LNCaP clone FGC (cell line): ENCODE data around the gene TTLL3.

Source experiments
- DNase-seq: peaks from one replicate; pipeline ENCODE4 v3.0.0-alpha.2; 2011; ENCODE audit warnings: low read depth
- H3K4me3 ChIP-seq: 2 replicates; pipeline ENCODE4 v1.5.1; 2011; ENCODE audit warnings: mild to moderate bottlenecking, low read depth, low read length, control low read depth
- TF ChIP-seq, protein P1 (sequence below): IDR thresholded peaks from 2 replicates; pipeline ENCODE4 v1.5.1; 2012; ENCODE audit warnings: mild to moderate bottlenecking; ENCODE audit not compliant: control insufficient read depth, insufficient read depth; ENCODE audit errors: extremely low read depth

The TTLL3 gene

DNA sequence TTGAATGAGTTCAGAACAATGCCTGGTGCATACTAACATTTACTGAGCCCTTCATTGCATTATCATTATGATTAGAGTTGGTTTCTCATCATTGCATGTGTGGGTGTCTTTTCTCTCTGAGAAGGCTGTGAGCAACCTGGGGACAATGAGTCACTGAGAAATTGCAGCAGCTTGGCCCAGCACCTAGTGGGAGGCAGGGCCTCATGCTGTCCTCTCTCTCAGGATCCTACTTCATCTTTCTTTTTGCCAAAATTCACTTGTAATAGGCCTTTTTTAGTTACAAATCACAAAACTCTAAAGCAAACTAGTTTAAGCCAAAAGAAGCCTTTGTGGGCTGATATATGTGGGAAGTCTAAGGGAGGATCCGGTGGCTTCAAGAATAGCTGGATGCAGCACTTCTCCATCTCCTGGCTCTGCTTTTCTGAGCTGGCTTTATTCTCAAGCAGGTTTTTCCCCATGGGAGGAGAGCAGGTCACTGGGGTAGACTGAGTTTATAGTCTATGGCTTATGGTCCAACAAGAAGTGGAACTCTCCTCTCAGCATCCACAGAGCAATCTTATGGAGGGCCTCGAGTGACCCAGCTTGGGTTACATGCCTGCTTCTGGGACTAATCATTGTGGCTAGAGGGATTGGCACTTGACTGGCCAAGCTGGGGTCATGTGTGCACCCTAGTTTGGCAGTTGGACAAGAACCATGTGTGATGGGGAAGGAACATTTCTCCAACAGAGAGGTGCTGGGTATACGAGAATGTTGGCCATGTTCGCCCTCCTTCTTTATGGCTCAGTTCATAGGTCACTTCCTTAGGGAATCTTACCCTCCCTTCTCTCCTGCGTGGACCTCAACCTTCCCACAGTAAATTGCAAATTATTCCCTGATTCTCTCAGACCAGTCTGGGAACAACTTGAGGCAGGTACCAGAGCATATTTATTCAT, 31.7 kb upstream of the TTLL3 start:
- no peak overlapping the region for H3K4me3 ChIP-seq
- DNase-seq: no peak
- TF ChIP-seq, protein P1, sequence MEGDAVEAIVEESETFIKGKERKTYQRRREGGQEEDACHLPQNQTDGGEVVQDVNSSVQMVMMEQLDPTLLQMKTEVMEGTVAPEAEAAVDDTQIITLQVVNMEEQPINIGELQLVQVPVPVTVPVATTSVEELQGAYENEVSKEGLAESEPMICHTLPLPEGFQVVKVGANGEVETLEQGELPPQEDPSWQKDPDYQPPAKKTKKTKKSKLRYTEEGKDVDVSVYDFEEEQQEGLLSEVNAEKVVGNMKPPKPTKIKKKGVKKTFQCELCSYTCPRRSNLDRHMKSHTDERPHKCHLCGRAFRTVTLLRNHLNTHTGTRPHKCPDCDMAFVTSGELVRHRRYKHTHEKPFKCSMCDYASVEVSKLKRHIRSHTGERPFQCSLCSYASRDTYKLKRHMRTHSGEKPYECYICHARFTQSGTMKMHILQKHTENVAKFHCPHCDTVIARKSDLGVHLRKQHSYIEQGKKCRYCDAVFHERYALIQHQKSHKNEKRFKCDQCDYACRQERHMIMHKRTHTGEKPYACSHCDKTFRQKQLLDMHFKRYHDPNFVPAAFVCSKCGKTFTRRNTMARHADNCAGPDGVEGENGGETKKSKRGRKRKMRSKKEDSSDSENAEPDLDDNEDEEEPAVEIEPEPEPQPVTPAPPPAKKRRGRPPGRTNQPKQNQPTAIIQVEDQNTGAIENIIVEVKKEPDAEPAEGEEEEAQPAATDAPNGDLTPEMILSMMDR: no peak

DNA sequence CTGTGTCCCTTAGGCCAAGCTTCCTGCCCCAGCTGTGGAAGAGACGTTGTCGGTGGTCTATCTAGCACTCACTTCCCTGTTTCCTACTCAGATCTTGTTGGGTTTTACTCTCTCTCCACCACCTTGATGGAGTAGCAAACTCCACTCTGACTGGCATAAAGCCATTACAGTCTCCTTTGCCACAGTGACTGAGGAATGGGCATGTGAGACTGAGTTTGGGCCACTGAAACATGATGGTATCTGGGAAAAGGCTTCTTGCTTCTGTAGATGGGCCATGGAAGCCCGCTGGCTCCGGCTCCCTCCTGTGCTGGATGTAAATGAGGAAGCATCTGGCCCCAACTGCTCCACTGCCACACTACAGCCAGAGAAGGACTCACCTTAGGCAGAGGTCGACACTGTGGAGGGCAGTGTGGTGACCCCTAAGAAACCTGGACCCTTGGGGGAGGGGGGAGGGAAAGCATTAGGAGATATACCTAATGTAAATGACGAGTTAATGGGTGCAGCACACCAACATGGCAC, 30.9 kb upstream of the TTLL3 start:
- TF ChIP-seq, protein P1: no peak
- DNase-seq: no peak
- H3K4me3 ChIP-seq: no peak overlapping the region

DNA sequence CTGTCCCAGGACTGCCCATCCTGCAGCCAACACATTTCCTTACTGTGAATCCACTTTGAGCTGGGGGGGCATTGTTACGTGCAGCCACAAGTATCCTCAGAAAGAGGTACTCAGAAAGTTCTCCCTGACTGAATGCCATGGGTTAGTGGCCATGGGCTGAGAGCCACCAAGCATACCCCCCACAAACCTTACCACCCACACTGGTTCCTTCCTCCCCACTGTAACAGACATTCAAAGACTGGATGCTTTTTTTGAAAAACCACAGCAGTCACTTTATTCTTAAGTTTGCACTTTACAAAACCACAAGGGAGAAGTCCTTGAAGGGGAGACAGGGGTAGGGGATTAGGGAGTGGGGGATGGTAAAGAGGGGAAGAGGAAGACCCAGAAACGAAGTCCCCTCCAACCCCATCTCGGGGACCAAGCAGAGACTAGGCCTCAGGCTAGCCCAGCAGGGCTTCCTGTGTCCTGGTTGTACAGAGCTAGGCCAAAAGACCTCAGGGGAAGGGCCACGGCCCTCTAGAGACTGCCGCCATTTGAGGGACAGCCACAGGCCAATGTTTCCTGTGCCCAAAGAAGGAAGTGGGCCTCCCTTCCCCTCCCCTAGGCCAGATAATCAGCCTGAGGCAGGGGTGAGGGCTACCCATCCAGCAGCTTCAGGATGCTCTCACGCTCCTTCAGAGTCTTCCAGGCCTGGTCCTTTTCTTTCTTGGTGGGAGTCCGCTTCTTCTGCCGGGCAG, 30.2 kb upstream of the TTLL3 start:
- TF ChIP-seq, protein P1: no peak
- DNase-seq: no peak
- no peak overlapping the region for H3K4me3 ChIP-seq

DNA sequence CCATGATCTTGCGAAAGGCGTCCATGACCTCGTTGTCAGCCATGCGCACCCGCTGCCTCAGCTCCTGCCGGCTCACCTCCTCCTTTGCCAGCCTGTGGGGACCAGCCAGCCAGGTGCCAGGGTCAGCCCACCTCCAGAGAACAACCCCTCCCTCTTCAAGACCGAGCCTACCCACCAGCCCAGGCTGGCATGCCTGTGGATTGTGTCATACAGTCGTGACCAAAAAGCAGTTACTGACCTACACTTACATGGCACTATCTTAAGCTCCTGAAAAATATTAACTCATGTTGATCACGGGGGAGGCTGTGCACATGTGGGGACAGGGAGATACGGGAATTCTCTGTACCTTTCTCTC, 29.6 kb upstream of the TTLL3 start:
- DNase-seq: no peak
- TF ChIP-seq, protein P1: no peak

DNA sequence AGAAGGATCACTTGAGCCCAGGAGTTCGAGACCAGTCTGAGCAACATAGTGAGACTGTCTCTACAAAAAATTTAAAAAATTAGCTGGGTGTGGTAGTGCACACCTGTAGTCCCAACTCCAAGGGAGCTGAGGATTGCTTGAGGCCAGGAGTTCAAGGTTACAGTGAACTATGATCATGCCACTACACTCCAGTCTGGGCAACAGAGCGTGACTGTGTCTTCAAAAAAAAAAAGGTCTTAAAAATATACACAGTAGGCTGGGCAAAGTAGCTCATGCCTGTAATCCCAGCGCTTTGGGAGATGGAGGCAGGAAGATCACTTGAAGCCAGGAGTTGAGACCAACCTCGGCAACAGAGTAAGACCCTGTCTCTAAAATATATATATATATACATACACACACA, 29.2 kb upstream of the TTLL3 start:
- TF ChIP-seq, protein P1: no peak
- no peak overlapping the region for H3K4me3 ChIP-seq
- DNase-seq: no peak

More for the DNA sequence above, 29.6 kb upstream of the TTLL3 start:
- no peak overlapping the region for H3K4me3 ChIP-seq

DNA sequence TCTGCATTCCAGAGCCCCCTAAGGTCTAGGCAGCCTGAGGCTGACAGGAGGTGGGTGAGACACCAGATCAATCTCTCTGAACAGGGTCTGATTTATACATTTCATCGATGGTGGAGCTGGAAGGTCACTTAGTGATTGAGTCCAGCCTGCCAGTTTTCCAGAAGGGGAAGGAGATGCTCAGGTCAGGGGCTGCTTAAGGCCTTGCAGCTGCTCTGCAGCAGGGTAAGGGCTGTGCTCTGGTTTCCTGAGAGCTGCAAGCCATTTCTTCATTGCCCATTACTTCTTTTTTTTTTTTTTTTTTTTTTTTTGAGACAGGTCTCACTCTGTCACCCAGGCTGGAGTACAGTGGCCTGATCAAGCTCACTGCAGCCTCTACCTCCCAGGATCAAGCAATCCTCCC, 28.5 kb upstream of the TTLL3 start:
- TF ChIP-seq, protein P1: no peak
- no peak overlapping the region for H3K4me3 ChIP-seq
- DNase-seq: no peak
